ENCODE data around the gene RBMXL2. TPM values are rescaled to one million over a fixed set of nuclear protein-coding genes. Genes with fewer than 3 reads are reported as not detected.

The RBMXL2 gene
- total and polyA plus RNA-seq, 2 of the 4 experiments (the other 2 are of a cell fraction), result not detected

DNA sequence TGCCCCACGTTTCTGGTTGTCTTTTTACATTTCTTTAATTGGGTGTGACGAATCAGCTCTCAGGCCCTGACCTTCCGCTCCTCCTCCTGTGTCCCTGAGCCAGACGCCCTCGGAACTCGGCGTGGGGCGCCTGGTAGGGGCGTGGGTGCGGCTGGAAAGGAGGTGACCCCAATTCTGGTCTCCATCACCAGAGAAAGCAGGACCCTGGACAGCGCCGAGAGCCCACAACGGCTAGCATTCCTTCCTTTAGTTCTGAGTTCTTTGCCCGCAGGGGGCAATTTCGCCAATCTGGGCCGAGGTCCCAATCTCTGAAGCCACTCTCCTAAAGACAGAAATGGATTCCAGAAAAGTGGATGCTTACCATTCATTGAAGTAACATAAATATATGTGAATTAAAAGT lies 11.7 kb upstream of the RBMXL2 start:
- DNase-seq (no peak), ATAC-seq (ENCODE audit: low read depth) (no peak)
- no peaks in the 10 kb centered on the region for H3K9me3 ChIP-seq (ENCODE audit: control insufficient read depth, insufficient read depth, low read length)
- H3K27me3 ChIP-seq (ENCODE audit: control insufficient read depth, insufficient read depth, low read length), result no peaks in the 10 kb centered on the region
- H3K9ac ChIP-seq (ENCODE audit: low read depth, low read length), result no peak overlapping the region
- no peak overlapping the region for H3K27ac ChIP-seq (ENCODE audit: insufficient read depth, low read length)
- no peak overlapping the region for H3K56ac ChIP-seq (ENCODE audit: extremely low read depth, insufficient read depth, low read length)
- no TSS peak for BruUV-seq (replicated peaks)
- dilution Hi-C loops (cut with HindIII; ENCODE audit: low sequenced_read_pairs, unreplicated experiment) (no loop called here), in situ Hi-C loops (cut with MboI; ENCODE audit: low sequenced_read_pairs) (no loop called here), intact Hi-C loops (cut with micrococcal nuclease) (no loop called here)
- POLR2A ChIA-PET (ENCODE audit: unreplicated experiment), result no interaction called here
- no peak overlapping the region for H3K14ac ChIP-seq (replicated peaks; ENCODE audit: low read depth, low read length)
- no peak overlapping the region for H2BK20ac ChIP-seq (ENCODE audit: low read depth, low read length)
- H3K36me3 ChIP-seq (ENCODE audit: control insufficient read depth, insufficient read depth, low read length), result no peaks in the 10 kb centered on the region
- no peaks in the 10 kb centered on the region for H3K9me1 ChIP-seq (ENCODE audit: insufficient read depth, low read length)
- H3K79me1 ChIP-seq (ENCODE audit: low read depth in 1 of 2, low read length in 2 of 2), result no peaks in the 10 kb centered on the region
- H4K91ac ChIP-seq (ENCODE audit: insufficient read depth, low read depth, low read length), result no peak overlapping the region
- no peak overlapping the region for H4K5ac ChIP-seq (ENCODE audit: low read depth, low read length)
- H4K8ac ChIP-seq (ENCODE audit: low read depth in 2 of 2, low read length in 2 of 2), result no peak overlapping the region
- H3K23ac ChIP-seq (ENCODE audit: low read depth, low read length), result no peak overlapping the region
- H3K18ac ChIP-seq (ENCODE audit: low read depth, low read length), result no peak overlapping the region
- WGBS, 2 experiments (ENCODE audit: extremely low coverage in 2 of 2, insufficient read length in 1 of 2), result no CpG with 5 or more reads among the region's 16 CpGs
- TF ChIP-seq, protein P1, sequence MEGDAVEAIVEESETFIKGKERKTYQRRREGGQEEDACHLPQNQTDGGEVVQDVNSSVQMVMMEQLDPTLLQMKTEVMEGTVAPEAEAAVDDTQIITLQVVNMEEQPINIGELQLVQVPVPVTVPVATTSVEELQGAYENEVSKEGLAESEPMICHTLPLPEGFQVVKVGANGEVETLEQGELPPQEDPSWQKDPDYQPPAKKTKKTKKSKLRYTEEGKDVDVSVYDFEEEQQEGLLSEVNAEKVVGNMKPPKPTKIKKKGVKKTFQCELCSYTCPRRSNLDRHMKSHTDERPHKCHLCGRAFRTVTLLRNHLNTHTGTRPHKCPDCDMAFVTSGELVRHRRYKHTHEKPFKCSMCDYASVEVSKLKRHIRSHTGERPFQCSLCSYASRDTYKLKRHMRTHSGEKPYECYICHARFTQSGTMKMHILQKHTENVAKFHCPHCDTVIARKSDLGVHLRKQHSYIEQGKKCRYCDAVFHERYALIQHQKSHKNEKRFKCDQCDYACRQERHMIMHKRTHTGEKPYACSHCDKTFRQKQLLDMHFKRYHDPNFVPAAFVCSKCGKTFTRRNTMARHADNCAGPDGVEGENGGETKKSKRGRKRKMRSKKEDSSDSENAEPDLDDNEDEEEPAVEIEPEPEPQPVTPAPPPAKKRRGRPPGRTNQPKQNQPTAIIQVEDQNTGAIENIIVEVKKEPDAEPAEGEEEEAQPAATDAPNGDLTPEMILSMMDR (conservative IDR thresholded peaks at IDR 0.05; ENCODE audit: low read depth, low read length), result no peak
- no peak for TF ChIP-seq BHLHE40 (IDR thresholded peaks at IDR 0.05; ENCODE audit: low read depth, low read length)
- no peak for TF ChIP-seq RAD21 (IDR thresholded peaks at IDR 0.05; ENCODE audit: low read length)
- TF ChIP-seq RFX5 (IDR thresholded peaks at IDR 0.05; ENCODE audit: low read depth, low read length), result no peak
- no peak for TF ChIP-seq POLR2A (IDR thresholded peaks at IDR 0.05; ENCODE audit: low read depth, low read length)
- TF ChIP-seq RCOR1 (IDR thresholded peaks at IDR 0.05; ENCODE audit: insufficient replicate concordance, low read length), result no peak
- no peak for TF ChIP-seq CEBPB (IDR thresholded peaks at IDR 0.05; ENCODE audit: low read depth, low read length)
- no peak for TF ChIP-seq MAFK (IDR thresholded peaks at IDR 0.05; ENCODE audit: low read depth, low read length)
- TF ChIP-seq FOS (IDR thresholded peaks at IDR 0.05; ENCODE audit: low read depth, low read length), result no peak
- TF ChIP-seq SMC3 (IDR thresholded peaks at IDR 0.05; ENCODE audit: low read depth, low read length), result no peak
- H4K20me1 ChIP-seq (ENCODE audit: insufficient read depth, low read length), result no peaks in the 10 kb centered on the region
- no peak overlapping the region for H3K4me3 ChIP-seq (ENCODE audit: insufficient read depth, low read depth, low read length)
- CTCF ChIA-PET, result no interaction called here
- H3K4ac ChIP-seq (ENCODE audit: low read depth, low read length), result no peak overlapping the region
- no peak overlapping the region for H2AK5ac ChIP-seq (ENCODE audit: low read depth, low read length)
- H3K4me1 ChIP-seq (ENCODE audit: control insufficient read depth, insufficient read depth, low read length), result no peaks in the 10 kb centered on the region
- H3K4me2 ChIP-seq (ENCODE audit: low read depth, low read length), result no peak overlapping the region
- H2BK15ac ChIP-seq (ENCODE audit: low read depth, low read length), result no peak overlapping the region
- H2BK120ac ChIP-seq (ENCODE audit: low read depth, low read length), result no peak overlapping the region
- no peak overlapping the region for H2AK9ac ChIP-seq (replicated peaks; ENCODE audit: low read depth, low read length, poor library complexity)
- H2BK5ac ChIP-seq (ENCODE audit: low read depth, low read length, poor library complexity, severe bottlenecking), result no peak overlapping the region
- H2AFZ ChIP-seq (replicated peaks; ENCODE audit: low read length, poor library complexity), result no peak overlapping the region

Data from IMR-90 (cell line).